Measurements from ENCODE around the gene GOLGA7B.

- TF ChIP-seq EZH2 (IDR thresholded peaks at IDR 0.05; ENCODE audit: low read depth) (no peak), CTCF (conservative IDR thresholded peaks at IDR 0.05) (no peak)
These were observed 803 bp downstream of the GOLGA7B start for GRCh38 chr10:97850446-97850845.
